Suprapubic skin (tissue), 4 donors: ENCODE results near the gene ANO2.

Experiments
- CTCF ChIP-seq, 2 donors: fragments of 200-600 bp in 1 of 2; fragments of 450-650 bp in 1 of 2; sonication (generic) in 1 of 2; IDR thresholded peaks; one replicate each; pipeline ENCODE4 v1.5.1; 2016 to 2019; ENCODE audit warnings: antibody characterized with exemption in 2 of 2, mild to moderate bottlenecking in 1 of 2, moderate library complexity in 1 of 2
- POLR2A ChIP-seq, 2 donors: fragments of 450-650 bp; IDR thresholded peaks; one replicate each; pipeline ENCODE4 v1.6.1; 2017; ENCODE audit warnings: antibody characterized with exemption in 2 of 2, mild to moderate bottlenecking in 2 of 2, moderate library complexity in 2 of 2
- POLR2AphosphoS5 ChIP-seq, 3 donors: sonication (generic); formaldehyde crosslinking; IDR thresholded peaks; one replicate each; pipeline ENCODE4 v1.6.1; 2017; ENCODE audit warnings: antibody characterized with exemption in 3 of 3

DNA sequence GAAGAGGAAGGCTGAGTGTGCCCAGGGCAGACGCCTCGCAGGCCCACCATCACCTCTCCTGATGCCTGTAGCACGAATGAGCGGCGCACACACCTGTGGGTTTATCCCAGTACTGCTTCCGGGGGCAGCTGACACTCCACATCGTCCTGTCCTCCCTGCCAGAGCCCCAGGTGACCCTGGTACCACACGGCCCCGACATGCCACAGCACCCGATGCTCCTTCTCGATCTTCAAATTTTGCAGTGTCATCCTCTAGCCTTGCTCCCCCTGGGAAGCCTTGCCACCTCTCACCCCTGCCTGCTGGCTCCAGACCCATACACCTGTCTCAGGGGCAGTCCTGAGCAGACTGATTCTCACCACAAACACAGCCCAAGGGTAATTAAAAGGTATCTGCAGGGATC, 40.6 kb downstream of the ANO2 start:
- no peak for TF ChIP-seq POLR2A (IDR thresholded peaks at IDR 0.05)
- no peak for TF ChIP-seq CTCF (IDR thresholded peaks at IDR 0.05)
- no peak for TF ChIP-seq POLR2AphosphoS5 (IDR thresholded peaks at IDR 0.05)
